ENCODE measurements around the gene PTPRG. TPM values are rescaled to one million over a fixed set of nuclear protein-coding genes. Genes with fewer than 3 reads are reported as not detected.

The PTPRG gene
- total RNA-seq, 2 experiments from 2014 or later, result 0.13 to 0.15 TPM

DNA sequence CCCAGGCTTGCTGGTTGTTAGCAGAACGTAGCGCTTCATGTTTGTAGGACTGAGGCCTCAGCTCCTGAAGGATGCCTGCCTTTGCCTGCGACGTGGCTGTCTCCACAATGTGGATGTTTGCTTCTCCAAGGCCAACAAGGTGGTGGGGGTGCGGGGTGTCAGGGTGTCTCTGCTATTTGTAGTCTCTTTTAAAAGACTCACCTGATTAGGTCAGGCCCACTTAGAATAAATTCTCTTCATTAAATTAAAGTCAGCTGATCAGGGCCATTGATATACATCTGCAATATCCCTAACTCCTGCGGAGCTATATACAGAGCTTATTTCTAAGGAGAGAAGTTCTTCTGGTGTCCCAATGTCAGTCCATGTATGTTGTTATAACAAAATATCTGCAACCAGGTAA, 44.8 kb downstream of the PTPRG start:
- ChIA-PET POLR2A (no interaction called here), CTCF (no interaction called here)
- H3K4me3 Mint-ChIP-seq, result no peak overlapping the region
- no peak for DNase-seq
- no peak overlapping the region for H3K27ac Mint-ChIP-seq
- H3K27me3 Mint-ChIP-seq, result no peaks in the 10 kb centered on the region
- H3K36me3 Mint-ChIP-seq (ENCODE audit: low read depth), result no peaks in the 10 kb centered on the region
- H3K9me3 Mint-ChIP-seq, result no peaks in the 10 kb centered on the region
- no peaks in the 10 kb centered on the region for H3K4me1 Mint-ChIP-seq

DNA sequence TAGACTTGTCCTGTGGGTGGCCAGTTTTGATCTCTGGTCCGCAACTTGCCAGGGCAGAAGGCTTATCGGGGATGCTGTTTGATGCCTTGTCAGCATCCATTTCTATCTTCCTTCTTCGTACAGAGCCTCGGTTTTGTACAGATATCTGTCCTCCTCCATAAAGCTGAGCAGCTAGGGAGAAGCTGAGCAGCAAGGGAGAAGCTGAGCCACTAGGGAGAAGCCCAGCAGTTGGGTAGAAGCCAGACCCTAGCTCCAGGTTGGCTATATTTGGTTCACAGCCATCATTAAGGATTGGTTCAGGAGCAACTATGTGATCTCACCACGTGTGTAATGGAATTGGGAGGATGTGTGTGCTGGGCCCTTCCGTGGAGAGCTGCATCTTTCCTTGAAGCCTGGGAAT, 46.7 kb downstream of the PTPRG start:
- no peak overlapping the region for H3K4me3 Mint-ChIP-seq
- H3K27ac Mint-ChIP-seq, result no peak overlapping the region
- no peaks in the 10 kb centered on the region for H3K27me3 Mint-ChIP-seq
- ChIA-PET CTCF (no interaction called here), POLR2A (no interaction called here)
- no peak for DNase-seq
- no peaks in the 10 kb centered on the region for H3K9me3 Mint-ChIP-seq
- no peaks in the 10 kb centered on the region for H3K4me1 Mint-ChIP-seq
- no peaks in the 10 kb centered on the region for H3K36me3 Mint-ChIP-seq (ENCODE audit: low read depth)

DNA sequence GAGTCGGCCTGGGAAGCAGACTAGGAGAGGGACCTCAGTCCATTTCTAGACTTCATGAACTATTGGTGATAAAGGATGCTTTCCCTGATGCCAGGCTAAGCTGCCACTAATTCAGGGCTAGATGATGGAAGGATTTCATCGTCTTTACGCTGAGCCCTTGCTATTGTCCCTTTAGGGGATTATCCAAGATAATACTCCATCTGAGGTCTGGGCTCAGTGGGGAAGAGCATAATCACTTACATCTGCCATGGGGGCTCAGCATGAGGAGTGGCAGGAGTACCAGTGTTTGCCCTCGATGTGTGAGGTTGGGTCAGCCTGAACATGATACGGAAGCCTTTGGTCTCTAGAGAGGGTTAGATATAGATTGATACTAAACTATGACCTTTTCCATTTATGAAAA, 47.3 kb downstream of the PTPRG start:
- no peaks in the 10 kb centered on the region for H3K27me3 Mint-ChIP-seq
- no peak overlapping the region for H3K27ac Mint-ChIP-seq
- no peak overlapping the region for H3K4me3 Mint-ChIP-seq
- POLR2A ChIA-PET, result no interaction called here
- H3K36me3 Mint-ChIP-seq (ENCODE audit: low read depth), result no peaks in the 10 kb centered on the region
- no peaks in the 10 kb centered on the region for H3K4me1 Mint-ChIP-seq
- no peaks in the 10 kb centered on the region for H3K9me3 Mint-ChIP-seq
- DNase-seq, result no peak
- CTCF ChIA-PET, result no interaction called here

DNA sequence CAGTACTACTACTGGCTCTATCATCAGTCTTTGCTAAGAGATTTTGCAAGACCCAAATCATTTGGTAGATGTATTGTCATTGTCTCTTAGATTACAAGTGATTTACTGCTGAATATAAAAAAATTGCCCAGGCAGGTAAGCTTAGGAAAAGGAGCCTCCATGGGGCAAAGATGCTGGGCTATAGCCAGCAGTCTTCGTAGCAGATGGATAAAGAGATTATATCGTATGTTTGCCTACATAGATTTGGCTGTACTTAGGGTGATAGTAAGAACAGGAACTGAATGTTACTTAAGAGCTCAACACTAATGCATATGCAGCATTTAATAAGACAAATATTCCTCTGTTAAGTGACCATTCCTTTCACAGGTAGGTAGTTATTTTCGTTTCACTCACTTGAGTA, 48.9 kb downstream of the PTPRG start:
- Mint-ChIP-seq H3K27me3 (no peaks in the 10 kb centered on the region), H3K27ac (no peak overlapping the region), H3K36me3 (ENCODE audit: low read depth) (no peaks in the 10 kb centered on the region), H3K9me3 (no peaks in the 10 kb centered on the region), H3K4me3 (no peak overlapping the region), H3K4me1 (no peaks in the 10 kb centered on the region)
- ChIA-PET CTCF (no interaction called here), POLR2A (no interaction called here)
- DNase-seq, result no peak

GRCh38 chr3:61612211-61613194, 51.1 kb downstream of the PTPRG start:
- Mint-ChIP-seq H3K27me3 (no peaks in the 10 kb centered on the region), H3K27ac (no peak overlapping the region), H3K36me3 (ENCODE audit: low read depth) (no peaks in the 10 kb centered on the region), H3K4me3 (no peak overlapping the region), H3K9me3 (no peaks in the 10 kb centered on the region), H3K4me1 (no peaks in the 10 kb centered on the region)
- ChIA-PET CTCF (no interaction called here), POLR2A (no interaction called here)
- no peak for DNase-seq

DNA sequence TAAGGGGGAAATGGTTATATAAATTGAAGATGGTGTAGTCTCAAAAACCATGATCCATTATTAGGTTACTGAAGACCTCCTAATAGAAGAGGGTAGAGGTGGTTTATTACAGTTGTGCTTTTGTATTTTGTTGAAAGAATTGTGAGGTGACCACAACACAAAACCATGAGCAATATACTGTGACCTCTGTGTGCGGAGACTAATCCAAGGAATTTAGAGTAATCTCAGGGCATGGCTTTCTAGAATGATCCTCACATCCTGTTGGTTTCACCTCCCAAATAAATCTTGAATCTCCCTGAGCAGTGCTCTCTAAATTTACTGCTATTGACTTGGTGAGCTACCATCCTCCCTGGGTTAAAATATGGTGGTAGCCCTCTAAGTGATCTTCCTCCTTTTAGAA, 52.3 kb downstream of the PTPRG start:
- H3K27me3 Mint-ChIP-seq, result no peaks in the 10 kb centered on the region
- DNase-seq, result no peak
- CTCF ChIA-PET, result interaction anchor here (0.6 kb wide), 1 partner anchor 74 kb away, joined by 5 read pairs; no protein-coding TSS in a partner anchor
- no peak overlapping the region for H3K4me3 Mint-ChIP-seq
- H3K4me1 Mint-ChIP-seq, result no peaks in the 10 kb centered on the region
- no peak overlapping the region for H3K27ac Mint-ChIP-seq
- H3K9me3 Mint-ChIP-seq, result no peaks in the 10 kb centered on the region
- H3K36me3 Mint-ChIP-seq (ENCODE audit: low read depth), result no peaks in the 10 kb centered on the region
- POLR2A ChIA-PET, result no interaction called here

- Mint-ChIP-seq H3K27ac (no peak overlapping the region), H3K9me3 (no peaks in the 10 kb centered on the region), H3K4me1 (no peaks in the 10 kb centered on the region), H3K4me3 (no peak overlapping the region), H3K36me3 (ENCODE audit: low read depth) (no peaks in the 10 kb centered on the region), H3K27me3 (no peaks in the 10 kb centered on the region)
- ChIA-PET POLR2A (no interaction called here), CTCF (no interaction called here)
- no peak for DNase-seq
Observed at GRCh38 chr3:61615643-61616042, 54.3 kb downstream of the PTPRG start.

DNA sequence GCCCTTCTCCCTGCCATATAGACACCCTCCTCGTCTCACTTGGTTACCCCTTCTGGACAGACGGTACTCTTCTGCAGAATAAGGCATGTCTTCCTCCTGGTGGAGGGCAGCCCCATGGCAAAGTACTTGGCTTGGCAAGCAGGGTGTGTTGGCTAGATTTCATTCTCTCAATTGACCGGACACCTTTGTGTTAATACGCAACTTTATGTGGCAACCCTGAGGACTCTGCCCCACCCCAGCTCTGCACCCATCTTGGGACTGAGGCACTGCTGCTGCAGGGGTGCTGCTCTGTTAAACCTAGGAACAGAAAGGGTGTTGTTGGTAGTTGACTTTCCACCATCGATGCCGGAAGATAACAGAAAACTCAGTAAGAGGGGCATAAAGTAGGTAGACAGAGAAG, 55.2 kb downstream of the PTPRG start:
- Mint-ChIP-seq H3K4me3 (no peak overlapping the region), H3K9me3 (no peaks in the 10 kb centered on the region), H3K27me3 (no peaks in the 10 kb centered on the region), H3K4me1 (no peaks in the 10 kb centered on the region), H3K27ac (no peak overlapping the region), H3K36me3 (ENCODE audit: low read depth) (no peaks in the 10 kb centered on the region)
- POLR2A ChIA-PET, result no interaction called here
- DNase-seq, result no peak
- CTCF ChIA-PET, result no interaction called here

- no peak for DNase-seq
- no peak overlapping the region for H3K4me3 Mint-ChIP-seq
- H3K9me3 Mint-ChIP-seq, result no peaks in the 10 kb centered on the region
- ChIA-PET POLR2A (no interaction called here), CTCF (no interaction called here)
- H3K36me3 Mint-ChIP-seq (ENCODE audit: low read depth), result no peaks in the 10 kb centered on the region
- no peaks in the 10 kb centered on the region for H3K27me3 Mint-ChIP-seq
- no peaks in the 10 kb centered on the region for H3K4me1 Mint-ChIP-seq
- H3K27ac Mint-ChIP-seq, result no peak overlapping the region
Observed at GRCh38 chr3:61617041-61617440, 55.7 kb downstream of the PTPRG start.

DNA sequence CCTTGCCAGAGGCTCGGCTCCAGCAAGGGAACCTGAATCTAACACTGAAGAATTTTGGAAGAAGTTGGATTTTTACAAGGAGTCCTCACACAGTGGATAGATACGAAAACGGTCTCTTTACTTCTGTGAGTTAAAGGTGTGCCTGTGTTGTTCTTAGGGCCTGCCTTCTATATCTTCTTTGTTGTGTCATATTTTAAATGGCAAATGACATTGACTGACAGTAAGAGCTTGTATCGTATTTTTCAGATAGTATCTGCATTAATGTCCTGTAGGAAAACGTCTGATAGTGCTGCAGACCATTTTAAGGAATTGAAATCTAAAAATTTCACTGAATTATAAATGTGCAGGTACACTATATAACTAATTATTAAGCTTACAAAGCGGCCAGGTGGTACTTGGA, 56.3 kb downstream of the PTPRG start:
- DNase-seq, result no peak
- Mint-ChIP-seq H3K9me3 (no peaks in the 10 kb centered on the region), H3K4me3 (no peak overlapping the region), H3K36me3 (ENCODE audit: low read depth) (no peaks in the 10 kb centered on the region), H3K4me1 (no peaks in the 10 kb centered on the region), H3K27ac (no peak overlapping the region), H3K27me3 (no peaks in the 10 kb centered on the region)
- POLR2A ChIA-PET, result no interaction called here
- CTCF ChIA-PET, result no interaction called here

DNA sequence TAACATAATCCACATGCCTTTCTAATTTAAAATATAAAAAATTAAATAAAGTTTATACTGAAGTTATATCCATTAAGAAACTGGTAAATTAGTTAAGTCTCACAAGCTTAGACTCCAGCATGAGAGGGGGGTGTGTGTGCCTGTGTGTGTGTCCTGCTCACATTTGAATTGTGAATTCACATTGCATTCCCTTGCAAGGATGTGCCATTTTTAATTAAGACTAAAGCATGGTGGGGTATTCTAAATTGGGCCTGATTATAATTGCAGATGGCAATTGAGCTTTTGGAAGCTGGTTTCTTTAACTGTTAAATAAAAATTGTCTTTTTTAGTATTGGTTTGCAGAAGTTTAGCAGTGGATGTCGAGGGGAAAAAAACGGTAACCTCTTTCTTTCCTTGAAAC, 56.9 kb downstream of the PTPRG start:
- Mint-ChIP-seq H3K36me3 (ENCODE audit: low read depth) (no peaks in the 10 kb centered on the region), H3K4me1 (no peaks in the 10 kb centered on the region), H3K27ac (no peak overlapping the region), H3K27me3 (no peaks in the 10 kb centered on the region), H3K4me3 (no peak overlapping the region), H3K9me3 (no peaks in the 10 kb centered on the region)
- CTCF ChIA-PET, result no interaction called here
- no peak for DNase-seq
- POLR2A ChIA-PET, result no interaction called here

GRCh38 chr3:61618871-61619270, 57.5 kb downstream of the PTPRG start:
- Mint-ChIP-seq H3K4me3 (no peak overlapping the region), H3K9me3 (no peaks in the 10 kb centered on the region), H3K4me1 (no peaks in the 10 kb centered on the region), H3K27ac (no peak overlapping the region), H3K36me3 (ENCODE audit: low read depth) (no peaks in the 10 kb centered on the region), H3K27me3 (no peaks in the 10 kb centered on the region)
- CTCF ChIA-PET, result no interaction called here
- no peak for DNase-seq
- POLR2A ChIA-PET, result no interaction called here

DNA sequence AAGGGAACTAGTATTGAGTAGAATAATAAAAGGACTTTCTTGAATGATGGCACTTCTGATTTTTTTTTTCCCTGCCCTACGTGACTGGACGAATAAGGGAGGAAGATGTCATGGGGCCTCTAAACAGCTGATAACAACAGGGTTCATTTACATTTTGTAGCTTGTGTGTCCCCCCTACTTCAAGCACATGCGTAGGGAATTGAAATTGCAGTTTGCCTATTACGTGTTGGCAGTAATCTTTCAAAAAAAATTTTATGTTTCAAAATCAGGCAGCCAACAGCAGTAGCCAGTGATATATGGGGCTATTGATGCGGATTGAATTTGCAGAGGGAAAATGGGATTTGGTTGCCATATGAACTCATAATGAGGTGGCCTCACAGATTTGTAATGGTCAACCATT, 58.7 kb downstream of the PTPRG start:
- H3K4me1 Mint-ChIP-seq, result no peaks in the 10 kb centered on the region
- no peak overlapping the region for H3K27ac Mint-ChIP-seq
- CTCF ChIA-PET, result no interaction called here
- POLR2A ChIA-PET, result no interaction called here
- no peaks in the 10 kb centered on the region for H3K9me3 Mint-ChIP-seq
- no peak for DNase-seq
- no peaks in the 10 kb centered on the region for H3K36me3 Mint-ChIP-seq (ENCODE audit: low read depth)
- H3K4me3 Mint-ChIP-seq, result no peak overlapping the region
- no peaks in the 10 kb centered on the region for H3K27me3 Mint-ChIP-seq

DNA sequence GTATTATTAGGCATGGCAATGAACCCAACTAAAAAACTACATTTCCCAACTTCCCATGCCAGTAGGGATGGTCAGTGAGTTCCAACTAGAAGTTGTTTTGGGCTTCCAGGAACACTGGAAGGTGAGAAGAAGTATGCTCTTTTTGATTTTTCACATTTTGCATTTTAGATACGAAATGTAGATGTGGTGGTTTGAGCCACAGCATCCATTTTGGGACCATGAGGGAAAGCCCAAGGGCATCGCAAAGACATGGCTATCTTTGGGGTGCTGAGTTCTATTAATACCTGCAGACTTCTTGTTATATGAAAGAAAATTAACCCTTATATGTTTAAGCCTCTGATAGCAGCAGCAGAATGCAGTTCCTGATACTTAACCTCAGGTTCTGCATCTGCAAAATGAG, 62.9 kb downstream of the PTPRG start:
- H3K4me3 Mint-ChIP-seq, result no peak overlapping the region
- POLR2A ChIA-PET, result no interaction called here
- CTCF ChIA-PET, result no interaction called here
- H3K4me1 Mint-ChIP-seq, result no peaks in the 10 kb centered on the region
- no peak overlapping the region for H3K27ac Mint-ChIP-seq
- H3K9me3 Mint-ChIP-seq, result peaks cover 3% of the 10 kb centered on the region
- no peaks in the 10 kb centered on the region for H3K36me3 Mint-ChIP-seq (ENCODE audit: low read depth)
- H3K27me3 Mint-ChIP-seq, result no peaks in the 10 kb centered on the region
- DNase-seq, result no peak

Measured in activated CD4-positive, alpha-beta memory T cell treated with anti-CD3 and anti-CD28 coated beads, Interleukin-2, amount 10 ng/mL, durations not matched to agents 7 days and 5 days (primary cell).